Prostate gland (tissue), 2 donors: ENCODE results near the gene DRGX. TPM values are rescaled to one million over a fixed set of nuclear protein-coding genes. Genes with fewer than 3 reads are reported as not detected.

Experiments
- DNase-seq: peaks from one replicate; pipeline ENCODE4 v3.0.0-alpha.2; 2019; ENCODE audit warnings: low spot score
- H3K27ac ChIP-seq, 2 donors: fragments of 200-600 bp; sonication (generic); 2 replicates each; pipeline ENCODE4 v1.5.1; 2017 to 2019
- H3K27me3 ChIP-seq: fragments of 200-600 bp; sonication (generic); replicated peaks from 2 replicates; pipeline ENCODE4 v1.5.1; 2019; ENCODE audit not compliant: insufficient read depth
- H3K36me3 ChIP-seq, 2 donors: fragments of 200-600 bp; sonication (generic); 1 replicate in 1 of 2; 2 replicates in 1 of 2; pipeline versions ENCODE4 v1.5.1 to v1.8.1; 2017 to 2019
- H3K4me1 ChIP-seq: fragments of 200-600 bp; sonication (generic); replicated peaks from 2 replicates; pipeline ENCODE4 v1.5.1; 2019
- H3K4me3 ChIP-seq, 2 donors: fragments of 200-600 bp; sonication (generic); 2 replicates each; pipeline ENCODE4 v1.5.1; 2017 to 2019
- H3K9me3 ChIP-seq: fragments of 200-600 bp; sonication (generic); 2 replicates; pipeline ENCODE4 v1.5.1; 2017
- POLR2A ChIP-seq: fragments of 450-650 bp; IDR thresholded peaks from one replicate; pipeline ENCODE4 v1.6.1; 2016; ENCODE audit warnings: antibody characterized with exemption, mild to moderate bottlenecking
- POLR2AphosphoS5 ChIP-seq: sonication (generic); formaldehyde crosslinking; IDR thresholded peaks from one replicate; pipeline ENCODE4 v1.6.1; 2017; ENCODE audit warnings: antibody characterized with exemption
- WGBS: methylation state at CpG from one replicate; pipeline ENCODE4 v1.1.5; 2018; 5-methylcytosine and 5-hydroxymethylcytosine counted together
- intact Hi-C: fragments of 100-400 bp; cut with DNase I; formaldehyde crosslinking; loops from one replicate; pipeline ENCODE4 v1.14.2; 2022
- total RNA-seq, 2 donors: library from RNA; depleted of rRNA; stranded (reverse); fragments of >200 nt; gene quantifications; one replicate each; pipeline ENCODE4 v1.1.0, GENCODE V29; 2016
- TF ChIP-seq, protein P1 (sequence below), 4 experiments: fragments of 200-600 bp in 2 of 4; fragments of 450-650 bp in 2 of 4; sonication (generic) in 2 of 4; IDR thresholded peaks; 1 replicate in 3 of 4; 2 replicates in 1 of 4; pipeline ENCODE4 v1.5.1; 2016 to 2019; ENCODE audit warnings: antibody characterized with exemption in 4 of 4, mild to moderate bottlenecking in 2 of 4, moderate library complexity in 2 of 4

The DRGX gene
- total RNA-seq, 2 donors from 2014 or later, result not detected

DNA sequence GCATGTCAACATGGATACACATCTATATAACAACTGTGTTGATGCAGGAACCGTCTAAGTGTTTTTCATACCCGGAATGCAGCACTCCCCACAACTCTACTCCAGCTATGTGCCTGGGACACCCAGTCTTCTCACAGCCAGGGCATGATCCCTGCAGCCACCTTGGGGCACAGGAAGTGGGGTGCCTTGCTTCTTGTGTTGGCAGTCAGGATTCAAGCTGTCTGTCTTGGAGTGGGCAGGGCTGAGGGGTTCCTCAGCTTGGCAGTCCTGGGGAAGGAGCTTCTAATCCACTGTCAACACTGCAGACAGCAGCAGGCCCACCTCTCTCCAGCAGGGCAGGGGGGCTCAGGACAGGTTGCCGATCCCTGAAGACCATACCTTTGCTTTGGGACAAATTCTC, 41.3 kb downstream of the DRGX start:
- Histone ChIP-seq H3K9me3 (no peaks in the 10 kb centered on the region), H3K27ac (no peak overlapping the region), H3K4me1 (no peaks in the 10 kb centered on the region), H3K27me3 (no peaks in the 10 kb centered on the region), H3K36me3 (no peaks in the 10 kb centered on the region), H3K4me3 (no peak overlapping the region)
- TF ChIP-seq POLR2A (no peak), POLR2AphosphoS5 (no peak)
- TF ChIP-seq, protein P1, sequence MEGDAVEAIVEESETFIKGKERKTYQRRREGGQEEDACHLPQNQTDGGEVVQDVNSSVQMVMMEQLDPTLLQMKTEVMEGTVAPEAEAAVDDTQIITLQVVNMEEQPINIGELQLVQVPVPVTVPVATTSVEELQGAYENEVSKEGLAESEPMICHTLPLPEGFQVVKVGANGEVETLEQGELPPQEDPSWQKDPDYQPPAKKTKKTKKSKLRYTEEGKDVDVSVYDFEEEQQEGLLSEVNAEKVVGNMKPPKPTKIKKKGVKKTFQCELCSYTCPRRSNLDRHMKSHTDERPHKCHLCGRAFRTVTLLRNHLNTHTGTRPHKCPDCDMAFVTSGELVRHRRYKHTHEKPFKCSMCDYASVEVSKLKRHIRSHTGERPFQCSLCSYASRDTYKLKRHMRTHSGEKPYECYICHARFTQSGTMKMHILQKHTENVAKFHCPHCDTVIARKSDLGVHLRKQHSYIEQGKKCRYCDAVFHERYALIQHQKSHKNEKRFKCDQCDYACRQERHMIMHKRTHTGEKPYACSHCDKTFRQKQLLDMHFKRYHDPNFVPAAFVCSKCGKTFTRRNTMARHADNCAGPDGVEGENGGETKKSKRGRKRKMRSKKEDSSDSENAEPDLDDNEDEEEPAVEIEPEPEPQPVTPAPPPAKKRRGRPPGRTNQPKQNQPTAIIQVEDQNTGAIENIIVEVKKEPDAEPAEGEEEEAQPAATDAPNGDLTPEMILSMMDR (IDR thresholded peaks at IDR 0.05), result no peak
- intact Hi-C loops, result no loop called here
- WGBS, result 75% methylated on average over 3 of the region's 3 CpGs
- no peak for DNase-seq

DNA sequence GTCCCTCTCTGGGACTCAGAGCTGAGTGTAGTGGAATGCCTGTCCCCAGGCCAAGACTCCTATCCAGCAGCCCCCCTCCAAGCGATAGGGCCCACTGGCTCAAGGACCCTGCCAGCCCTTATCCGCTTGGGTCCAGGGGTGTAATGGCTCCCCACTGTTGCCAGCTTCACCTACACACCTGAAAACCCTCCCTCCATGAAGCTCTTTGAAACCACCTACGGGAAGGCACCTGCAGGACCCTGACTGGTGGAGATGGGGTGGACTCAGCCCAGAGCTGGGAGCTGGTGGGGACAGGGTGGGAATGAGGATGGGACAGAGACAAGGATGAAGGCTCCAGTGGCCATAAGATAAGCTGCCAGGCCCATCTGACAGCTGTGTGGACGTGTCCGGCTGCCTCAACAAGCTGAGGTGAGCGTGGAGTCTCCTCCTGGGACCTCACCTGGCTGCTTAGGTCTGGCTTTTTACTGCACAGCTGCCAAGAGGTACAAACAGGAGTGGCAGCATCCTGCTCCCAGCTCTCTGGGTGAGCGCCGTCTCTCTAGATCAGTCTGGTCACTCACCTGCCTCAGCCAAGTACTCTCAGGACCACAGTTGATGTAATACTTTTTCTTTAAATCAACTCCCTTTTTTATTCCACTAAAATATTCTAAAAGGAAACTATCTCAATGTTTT, 41.9 kb downstream of the DRGX start:
- DNase-seq, result no peak
- WGBS, result 84% methylated on average over 8 of the region's 8 CpGs
- intact Hi-C loops, result no loop called here

DNA sequence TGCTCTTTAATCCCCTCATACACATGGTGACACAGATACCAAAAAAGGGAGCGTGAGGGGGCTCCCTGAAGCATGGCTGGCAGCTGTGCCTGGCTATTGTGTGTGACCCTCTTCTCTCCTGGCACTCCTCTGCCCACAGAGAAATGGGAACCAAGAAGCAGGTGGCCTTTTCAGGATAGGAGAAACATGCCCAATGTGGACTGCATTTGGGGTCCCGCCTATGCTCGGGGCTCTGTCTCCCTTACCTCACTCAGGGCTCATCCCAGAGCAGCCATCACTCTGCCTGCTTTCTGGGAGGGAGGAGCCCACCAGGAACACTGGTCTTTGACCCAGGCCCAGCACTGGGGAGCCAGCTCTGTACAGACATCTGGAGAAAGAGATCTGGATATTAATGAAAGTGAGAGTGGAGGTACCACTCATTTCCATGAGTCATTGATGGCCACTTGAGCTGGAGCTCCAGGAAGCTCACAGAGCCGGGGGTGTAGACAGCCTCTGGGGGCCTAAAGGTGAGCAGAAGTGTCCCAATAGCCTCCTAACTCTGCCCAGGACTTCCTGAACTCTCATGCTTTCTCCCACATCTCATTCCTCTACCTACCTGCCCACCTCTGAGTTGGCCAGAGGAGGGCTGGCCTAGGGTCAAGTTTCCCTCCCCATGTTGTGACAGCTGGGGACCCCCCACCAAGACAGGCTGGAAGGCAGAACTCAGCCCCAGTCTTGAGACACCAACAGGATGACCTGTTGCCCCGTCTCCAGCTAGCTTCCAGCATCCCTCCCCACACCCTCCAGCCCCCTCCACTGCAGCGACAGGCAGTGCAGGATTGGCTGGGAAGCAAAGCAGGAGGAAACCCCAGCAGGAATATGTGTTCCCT, 42.6 kb downstream of the DRGX start:
- WGBS, result 76% methylated on average over 6 of the region's 6 CpGs
- Histone ChIP-seq H3K9me3 (no peaks in the 10 kb centered on the region), H3K4me1 (no peaks in the 10 kb centered on the region), H3K27me3 (no peaks in the 10 kb centered on the region), H3K27ac (no peak overlapping the region), H3K4me3 (no peak overlapping the region), H3K36me3 (no peaks in the 10 kb centered on the region)
- DNase-seq, result no peak
- intact Hi-C loops, result no loop called here
- TF ChIP-seq POLR2AphosphoS5 (no peak), POLR2A (no peak)
- TF ChIP-seq, protein P1 (IDR thresholded peaks at IDR 0.05), result no peak

More for the DNA sequence above, 41.9 kb downstream of the DRGX start:
- Histone ChIP-seq H3K27me3 (no peaks in the 10 kb centered on the region), H3K4me3 (no peak overlapping the region), H3K36me3 (no peaks in the 10 kb centered on the region), H3K4me1 (no peaks in the 10 kb centered on the region), H3K9me3 (no peaks in the 10 kb centered on the region), H3K27ac (no peak overlapping the region)
- no peak for TF ChIP-seq POLR2AphosphoS5
- TF ChIP-seq POLR2A, result no peak
- TF ChIP-seq, protein P1 (IDR thresholded peaks at IDR 0.05), result no peak

DNA sequence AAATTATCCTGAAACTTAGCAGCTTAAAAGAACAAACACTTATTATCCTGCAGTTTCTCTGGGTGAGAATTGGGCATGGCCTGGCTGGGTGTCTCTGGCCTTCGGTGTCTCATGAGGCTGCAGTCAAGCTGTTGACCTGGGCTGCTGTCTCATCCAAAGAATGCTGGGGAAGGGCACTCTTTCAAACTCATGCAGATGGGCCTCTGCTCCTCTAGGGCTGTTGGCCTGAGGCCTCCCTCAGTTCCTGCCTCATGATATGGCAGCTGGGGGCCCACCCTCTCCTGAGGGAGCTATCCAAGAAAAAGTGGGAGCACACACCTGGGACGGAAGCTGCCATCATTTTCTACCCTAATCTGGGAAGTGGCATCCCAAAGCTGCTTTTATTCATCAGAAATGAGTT, 43.6 kb downstream of the DRGX start:
- intact Hi-C loops, result no loop called here
- Histone ChIP-seq H3K4me1 (no peaks in the 10 kb centered on the region), H3K27me3 (no peaks in the 10 kb centered on the region), H3K9me3 (no peaks in the 10 kb centered on the region), H3K36me3 (no peaks in the 10 kb centered on the region), H3K27ac (no peak overlapping the region), H3K4me3 (no peak overlapping the region)
- DNase-seq, result no peak
- TF ChIP-seq, protein P1 (IDR thresholded peaks at IDR 0.05), result no peak
- TF ChIP-seq POLR2AphosphoS5, result no peak
- no peak for TF ChIP-seq POLR2A
- WGBS, result 89% methylated on average over 2 of the region's 2 CpGs
